CD14-positive monocyte (primary cell): ENCODE measurements around the gene ACVRL1. TPM values are rescaled to one million over a fixed set of nuclear protein-coding genes. Genes with fewer than 3 reads are reported as not detected.

ENCODE experiments used
- DNase-seq, 3 donors: peaks; one replicate each; pipeline ENCODE4 v3.0.0-alpha.2; 2011 to 2022
- H2AFZ ChIP-seq: 2 replicates; pipeline ENCODE4 v1.6.0; 2012; ENCODE audit warnings: mild to moderate bottlenecking, low read depth, low read length, inconsistent platforms; ENCODE audit not compliant: insufficient read depth, poor library complexity, severe bottlenecking
- H3K27ac ChIP-seq, 2 donors: 1 replicate in 1 of 2; 2 replicates in 1 of 2; pipeline ENCODE4 v1.5.1; 2012 to 2013; ENCODE audit warnings: low read length in 2 of 2, control low read depth in 1 of 2, inconsistent platforms in 1 of 2, low read depth in 1 of 2, mild to moderate bottlenecking in 1 of 2
- H3K27me3 ChIP-seq, 2 donors: one replicate each; pipeline versions ENCODE4 v1.6.0 to v1.6.1; 2011 to 2013; ENCODE audit warnings: low read length in 2 of 2; ENCODE audit not compliant: control insufficient read depth in 2 of 2, insufficient read depth in 2 of 2
- H3K36me3 ChIP-seq, 2 donors: replicated peaks in 1 of 2; 1 replicate in 1 of 2; 2 replicates in 1 of 2; pipeline versions ENCODE4 v1.5.1 to v1.6.1; 2012 to 2013; ENCODE audit warnings: low read length in 2 of 2, control low read depth in 1 of 2, inconsistent platforms in 1 of 2, mild to moderate bottlenecking in 1 of 2; ENCODE audit not compliant: insufficient read depth in 2 of 2, control insufficient read depth in 1 of 2
- H3K4me1 ChIP-seq, 2 donors: 1 replicate in 1 of 2; 2 replicates in 1 of 2; pipeline versions ENCODE4 v1.5.1 to v1.6.1; 2012 to 2013; ENCODE audit warnings: low read length in 2 of 2, control low read depth in 1 of 2, inconsistent platforms in 1 of 2, mild to moderate bottlenecking in 1 of 2, moderate library complexity in 1 of 2; ENCODE audit not compliant: insufficient read depth in 2 of 2, control insufficient read depth in 1 of 2
- H3K4me2 ChIP-seq: replicated peaks from 2 replicates; pipeline ENCODE3; 2012; ENCODE audit warnings: low read length, moderate library complexity, mild to moderate bottlenecking; ENCODE audit not compliant: poor library complexity, severe bottlenecking; ENCODE audit errors: extremely low read depth
- H3K4me3 ChIP-seq, 3 experiments: fragments of 200-600 bp in 1 of 3; sonication (generic) in 1 of 3; replicated peaks in 1 of 3; 1 replicate in 2 of 3; 2 replicates in 1 of 3; pipeline ENCODE4 v1.5.1; 2011 to 2013; ENCODE audit warnings: low read length in 3 of 3, mild to moderate bottlenecking in 3 of 3, control low read depth in 2 of 3, low read depth in 2 of 3, inconsistent platforms in 1 of 3, moderate library complexity in 1 of 3
- H3K79me2 ChIP-seq: 2 replicates; pipeline ENCODE4 v1.6.0; 2012; ENCODE audit warnings: mild to moderate bottlenecking, control low read depth, inconsistent platforms, low read length, moderate library complexity; ENCODE audit not compliant: insufficient read depth
- H3K9ac ChIP-seq: 2 replicates; pipeline ENCODE4 v1.6.0; 2017; ENCODE audit warnings: low read length, mild to moderate bottlenecking; ENCODE audit not compliant: insufficient read depth, poor library complexity, severe bottlenecking
- H3K9me3 ChIP-seq, 2 donors: replicated peaks in 1 of 2; 1 replicate in 1 of 2; 2 replicates in 1 of 2; pipeline versions ENCODE4 v1.5.1 to v1.6.1; 2012 to 2013; ENCODE audit warnings: low read length in 2 of 2, control low read depth in 1 of 2; ENCODE audit not compliant: control insufficient read depth in 1 of 2, insufficient read depth in 1 of 2
- H4K20me1 ChIP-seq: 2 replicates; pipeline ENCODE4 v1.6.0; 2012; ENCODE audit warnings: mild to moderate bottlenecking, low read length, control low read depth, moderate library complexity; ENCODE audit not compliant: insufficient read depth
- H3K27ac Mint-ChIP-seq, 7 donors: one replicate each; pipeline ENCODE4 v1.8.0; 2020; ENCODE audit warnings: mild to moderate bottlenecking in 7 of 7, mixed read lengths in 7 of 7, moderate library complexity in 6 of 7, inconsistent platforms in 2 of 7
- H3K27me3 Mint-ChIP-seq, 3 donors: one replicate each; pipeline ENCODE4 v1.8.0; 2021 to 2022; ENCODE audit warnings: low read depth in 3 of 3, mild to moderate bottlenecking in 3 of 3, mixed read lengths in 3 of 3, moderate library complexity in 3 of 3, inconsistent platforms in 1 of 3
- H3K36me3 Mint-ChIP-seq, 2 donors: one replicate each; pipeline ENCODE4 v1.8.0; 2020; ENCODE audit warnings: mixed read lengths in 2 of 2, inconsistent platforms in 1 of 2, mild to moderate bottlenecking in 1 of 2
- H3K4me1 Mint-ChIP-seq: one replicate; pipeline ENCODE4 v1.8.0; 2020; ENCODE audit warnings: mild to moderate bottlenecking, mixed read lengths
- H3K4me3 Mint-ChIP-seq, 2 donors: one replicate each; pipeline ENCODE4 v1.8.0; 2020; ENCODE audit warnings: mild to moderate bottlenecking in 2 of 2, mixed read lengths in 2 of 2, moderate library complexity in 1 of 2
- H3K9me3 Mint-ChIP-seq, 7 donors: one replicate each; pipeline ENCODE4 v1.8.0; 2020 to 2022; ENCODE audit warnings: mixed read lengths in 7 of 7, mild to moderate bottlenecking in 6 of 7, moderate library complexity in 6 of 7, inconsistent platforms in 2 of 7
- CTCF ChIP-seq: fragments of 200-600 bp; IDR thresholded peaks from one replicate; pipeline ENCODE4 v1.8.0; 2022; ENCODE audit warnings: antibody characterized with exemption, mild to moderate bottlenecking
- intact Hi-C, 2 donors: fragments of 100-400 bp; cut with micrococcal nuclease; formaldehyde crosslinking; loops; one replicate each; pipeline versions ENCODE4 v1.15.0 to v1.15.1; 2023
- polyA plus RNA-seq, 3 donors: library from polyadenylated mRNA; depleted of rRNA in 1 of 3; unstranded in 2 of 3; stranded (reverse) in 1 of 3; fragments of 300-500 nt in 2 of 3; fragments of >200 nt in 1 of 3; fragmentation: Illumina TruSeq in 2 of 3; gene quantifications; 1 replicate in 2 of 3; 2 replicates in 1 of 3; pipeline ENCODE4 v1.2.3, GENCODE V29; 2012 to 2021

The ACVRL1 gene
- polyA plus RNA-seq, 3 donors, result 1.5 to 3.6 (median 2.0) TPM

DNA sequence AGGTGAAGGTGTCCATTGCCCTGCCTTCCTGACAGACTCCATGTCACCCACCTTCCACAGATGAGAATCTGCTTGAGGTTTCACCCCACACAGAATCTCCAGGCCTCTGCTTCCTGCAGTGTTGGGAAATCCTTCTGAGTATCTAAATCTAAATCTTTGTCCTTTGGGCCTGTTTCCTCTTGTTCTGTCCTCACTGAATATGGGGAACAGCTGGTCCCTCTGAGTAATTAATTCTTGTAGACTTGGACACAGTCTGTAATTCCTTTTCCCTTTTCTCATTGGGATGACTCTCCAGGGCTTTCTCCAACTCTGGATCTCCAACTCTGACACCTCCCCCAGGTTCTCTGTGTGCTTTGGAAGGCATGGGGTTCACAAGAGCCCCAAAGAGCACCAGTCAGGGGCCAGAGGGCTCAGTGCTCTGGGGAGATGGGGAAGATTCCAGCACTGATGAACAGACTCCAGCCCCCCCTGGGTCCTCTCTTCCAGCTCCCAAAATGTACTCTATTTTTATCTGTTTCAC lies 2.3 kb upstream of the ACVRL1 start:
- Histone ChIP-seq H3K4me2 (no peak overlapping the region), H3K27ac (no peak overlapping the region), H3K4me1 (peaks cover 23 to 31% of the 10 kb centered on the region in 2 donors)

More for the DNA sequence above, 2.3 kb upstream of the ACVRL1 start:
- intact Hi-C loops, result loop anchor here in 1 of 2 donors (2.0 kb wide), 1 partner anchor 34 kb away; no protein-coding TSS in a partner anchor
- Histone ChIP-seq H2AFZ (no peak overlapping the region), H3K4me3 (no peak overlapping the region), H3K79me2 (no peaks in the 10 kb centered on the region), H3K9me3 (no peaks in the 10 kb centered on the region), H3K9ac (no peak overlapping the region), H4K20me1 (no peaks in the 10 kb centered on the region), H3K27me3 (peaks cover 10 to 22% of the 10 kb centered on the region in 2 donors), H3K36me3 (no peaks in the 10 kb centered on the region)
- Mint-ChIP-seq H3K4me1 (peaks cover 29% of the 10 kb centered on the region), H3K9me3 (peaks cover 0 to 8% (median 0%) of the 10 kb centered on the region in 7 donors), H3K27ac (peak overlapping the region in 3 of 7 donors; percentile 5 to 53 (median 42)), H3K36me3 (peaks cover 6 to 16% of the 10 kb centered on the region in 2 donors), H3K27me3 (peaks cover 19 to 27% (median 26%) of the 10 kb centered on the region in 3 donors), H3K4me3 (no peak overlapping the region)
- no peak for DNase-seq
- no peak for TF ChIP-seq CTCF
